ENCODE measurements around the gene CT45A2. TPM values are rescaled to one million over a fixed set of nuclear protein-coding genes. Genes with fewer than 3 reads are reported as not detected.
"Not testable (repeated sequence)": the region's sequence is repeated elsewhere in the genome, so short reads cannot be mapped to it uniquely, and the experiment has no call there.

Gene CT45A2, protein sequence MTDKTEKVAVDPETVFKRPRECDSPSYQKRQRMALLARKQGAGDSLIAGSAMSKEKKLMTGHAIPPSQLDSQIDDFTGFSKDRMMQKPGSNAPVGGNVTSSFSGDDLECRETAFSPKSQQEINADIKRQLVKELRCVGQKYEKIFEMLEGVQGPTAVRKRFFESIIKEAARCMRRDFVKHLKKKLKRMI
- not detected in 2 replicates for total RNA-seq

DNA sequence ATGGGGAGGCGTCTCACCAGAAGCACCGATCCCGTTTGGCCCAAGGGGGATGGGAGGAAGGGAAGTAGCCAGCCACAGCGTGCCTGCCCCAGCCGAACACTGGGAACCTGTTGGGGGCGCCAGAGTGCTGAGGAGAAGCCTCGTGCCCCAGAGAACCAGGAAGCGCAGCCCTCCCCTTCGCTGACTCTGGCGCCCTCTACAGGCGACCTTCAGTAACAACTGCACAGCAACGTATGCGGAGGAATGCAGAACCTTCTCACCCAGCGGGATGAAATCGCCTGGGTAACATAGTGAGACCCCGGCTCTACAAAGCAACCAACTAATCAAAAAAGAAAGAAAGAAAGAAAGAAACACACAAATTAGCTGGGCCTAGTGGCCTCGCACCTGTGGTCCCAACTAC is at the start of gene CT45A2:
Gene CT45A2 (minus strand): TSS at position 101 of the 400 bp plus-strand sequence. CDS start 3,747 bp downstream, outside the sequence.
- DNase-seq (ENCODE audit: low read depth in 2 of 2) = not testable (repeated sequence)

DNA sequence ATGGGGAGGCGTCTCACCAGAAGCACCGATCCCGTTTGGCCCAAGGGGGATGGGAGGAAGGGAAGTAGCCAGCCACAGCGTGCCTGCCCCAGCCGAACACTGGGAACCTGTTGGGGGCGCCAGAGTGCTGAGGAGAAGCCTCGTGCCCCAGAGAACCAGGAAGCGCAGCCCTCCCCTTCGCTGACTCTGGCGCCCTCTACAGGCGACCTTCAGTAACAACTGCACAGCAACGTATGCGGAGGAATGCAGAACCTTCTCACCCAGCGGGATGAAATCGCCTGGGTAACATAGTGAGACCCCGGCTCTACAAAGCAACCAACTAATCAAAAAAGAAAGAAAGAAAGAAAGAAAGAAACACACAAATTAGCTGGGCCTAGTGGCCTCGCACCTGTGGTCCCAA is 34.6 kb upstream of the CT45A2 start, which contains the start of gene CT45A8:
Gene CT45A8 (minus strand): TSS at position 101 of the 400 bp plus-strand sequence. CDS start 3,755 bp downstream, outside the sequence.
- not testable (repeated sequence) for DNase-seq (ENCODE audit: low read depth in 2 of 2)

DNA sequence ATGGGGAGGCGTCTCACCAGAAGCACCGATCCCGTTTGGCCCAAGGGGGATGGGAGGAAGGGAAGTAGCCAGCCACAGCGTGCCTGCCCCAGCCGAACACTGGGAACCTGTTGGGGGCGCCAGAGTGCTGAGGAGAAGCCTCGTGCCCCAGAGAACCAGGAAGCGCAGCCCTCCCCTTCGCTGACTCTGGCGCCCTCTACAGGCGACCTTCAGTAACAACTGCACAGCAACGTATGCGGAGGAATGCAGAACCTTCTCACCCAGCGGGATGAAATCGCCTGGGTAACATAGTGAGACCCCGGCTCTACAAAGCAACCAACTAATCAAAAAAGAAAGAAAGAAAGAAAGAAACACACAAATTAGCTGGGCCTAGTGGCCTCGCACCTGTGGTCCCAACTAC is 17.4 kb upstream of the CT45A2 start, which contains the start of gene CT45A7:
Gene CT45A7 (minus strand): TSS at position 101 of the 400 bp plus-strand sequence. CDS start 3,747 bp downstream, outside the sequence.
- DNase-seq (ENCODE audit: low read depth in 2 of 2) = not testable (repeated sequence)

DNA sequence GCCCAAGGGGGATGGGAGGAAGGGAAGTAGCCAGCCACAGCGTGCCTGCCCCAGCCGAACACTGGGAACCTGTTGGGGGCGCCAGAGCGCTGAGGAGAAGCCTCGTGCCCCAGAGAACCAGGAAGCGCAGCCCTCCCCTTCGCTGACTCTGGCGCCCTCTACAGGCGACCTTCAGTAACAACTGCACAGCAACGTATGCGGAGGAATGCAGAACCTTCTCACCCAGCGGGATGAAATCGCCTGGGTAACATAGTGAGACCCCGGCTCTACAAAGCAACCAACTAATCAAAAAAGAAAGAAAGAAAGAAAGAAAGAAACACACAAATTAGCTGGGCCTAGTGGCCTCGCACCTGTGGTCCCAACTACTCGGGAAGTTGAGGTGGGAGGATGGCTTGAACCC is 17.1 kb downstream of the CT45A2 start, which contains the start of gene CT45A6:
Gene CT45A6 (minus strand): TSS at position 101 of the 400 bp plus-strand sequence. CDS start 3,794 bp downstream, outside the sequence.
- not testable (repeated sequence) for DNase-seq (ENCODE audit: low read depth in 2 of 2)

DNA sequence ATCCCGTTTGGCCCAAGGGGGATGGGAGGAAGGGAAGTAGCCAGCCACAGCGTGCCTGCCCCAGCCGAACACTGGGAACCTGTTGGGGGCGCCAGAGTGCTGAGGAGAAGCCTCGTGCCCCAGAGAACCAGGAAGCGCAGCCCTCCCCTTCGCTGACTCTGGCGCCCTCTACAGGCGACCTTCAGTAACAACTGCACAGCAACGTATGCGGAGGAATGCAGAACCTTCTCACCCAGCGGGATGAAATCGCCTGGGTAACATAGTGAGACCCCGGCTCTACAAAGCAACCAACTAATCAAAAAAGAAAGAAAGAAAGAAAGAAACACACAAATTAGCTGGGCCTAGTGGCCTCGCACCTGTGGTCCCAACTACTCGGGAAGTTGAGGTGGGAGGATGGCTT is 34.4 kb downstream of the CT45A2 start, which contains the start of gene CT45A5:
Gene CT45A5 (minus strand): TSS at position 101 of the 400 bp plus-strand sequence. CDS start 3,774 bp downstream, outside the sequence.
- not testable (repeated sequence) for DNase-seq (ENCODE audit: low read depth in 2 of 2)

DNA sequence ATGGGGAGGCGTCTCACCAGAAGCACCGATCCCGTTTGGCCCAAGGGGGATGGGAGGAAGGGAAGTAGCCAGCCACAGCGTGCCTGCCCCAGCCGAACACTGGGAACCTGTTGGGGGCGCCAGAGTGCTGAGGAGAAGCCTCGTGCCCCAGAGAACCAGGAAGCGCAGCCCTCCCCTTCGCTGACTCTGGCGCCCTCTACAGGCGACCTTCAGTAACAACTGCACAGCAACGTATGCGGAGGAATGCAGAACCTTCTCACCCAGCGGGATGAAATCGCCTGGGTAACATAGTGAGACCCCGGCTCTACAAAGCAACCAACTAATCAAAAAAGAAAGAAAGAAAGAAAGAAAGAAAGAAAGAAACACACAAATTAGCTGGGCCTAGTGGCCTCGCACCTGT is 51.7 kb downstream of the CT45A2 start, which contains the start of gene CT45A3:
Gene CT45A3 (minus strand): TSS at position 101 of the 400 bp plus-strand sequence. CDS start 3,747 bp downstream, outside the sequence.
- not testable (repeated sequence) for DNase-seq (ENCODE audit: low read depth in 2 of 2)

Other genes with a start within 250 kb of the CT45A2 start
- not detected in 2 replicates for gene CT45A1, start 106.4 kb downstream of the CT45A2 start, total RNA-seq
- gene CT45A3, start 51.8 kb downstream of the CT45A2 start, total RNA-seq = not detected in 2 replicates
- not detected in 2 replicates for gene CT45A5, start 34.5 kb downstream of the CT45A2 start, total RNA-seq
- gene CT45A6, start 17.2 kb downstream of the CT45A2 start, total RNA-seq = not detected in 2 replicates
- not detected in 2 replicates for gene CT45A7, start 17.3 kb upstream of the CT45A2 start, total RNA-seq
- not detected in 2 replicates for gene CT45A8, start 34.5 kb upstream of the CT45A2 start, total RNA-seq
- not detected in 2 replicates for gene CT45A9, start 51.8 kb upstream of the CT45A2 start, total RNA-seq
- gene CT45A10, start 73.4 kb upstream of the CT45A2 start, total RNA-seq = not detected in 2 replicates
- gene SAGE1, start 73.7 kb upstream of the CT45A2 start, total RNA-seq = not detected in 2 replicates
- 4.6 and 6.2 TPM in 2 replicates for gene MMGT1, start 154.0 kb upstream of the CT45A2 start, total RNA-seq
- 12.9 and 14.5 TPM in 2 replicates for gene SLC9A6, start 165.4 kb upstream of the CT45A2 start, total RNA-seq

Data from lung microvascular endothelial cell (primary cell).